GM12878 (cell line): Measurements from ENCODE around the gene PGM3.

ENCODE experiments used
- CEBPZ ChIP-seq: fragments of 150-350 bp; IDR thresholded peaks from 2 replicates; pipeline ENCODE4 v1.6.1; 2016; ENCODE audit warnings: low read depth, low read length
- EGR1 ChIP-seq, 2 experiments: IDR thresholded peaks; 1 replicate in 1 of 2; 2 replicates in 1 of 2; pipeline ENCODE4 v1.6.1; 2011 to 2012; ENCODE audit warnings: low read depth in 2 of 2, low read length in 2 of 2, borderline replicate concordance in 1 of 2, mild to moderate bottlenecking in 1 of 2, moderate library complexity in 1 of 2
- ETV6 ChIP-seq, 2 experiments: fragments of 450-650 bp in 1 of 2; IDR thresholded peaks in 1 of 2; conservative IDR thresholded peaks in 1 of 2; 2 replicates each; pipeline ENCODE4 v1.6.1; 2014; ENCODE audit warnings: antibody characterized with exemption in 1 of 2, borderline replicate concordance in 1 of 2, low read depth in 1 of 2, mild to moderate bottlenecking in 1 of 2, moderate library complexity in 1 of 2
- NFXL1 ChIP-seq: fragments of 450-650 bp; IDR thresholded peaks from 2 replicates; pipeline ENCODE4 v1.6.1; 2017; ENCODE audit warnings: antibody characterized with exemption, mild to moderate bottlenecking, borderline replicate concordance
- NFYB ChIP-seq: IDR thresholded peaks from 2 replicates; pipeline ENCODE4 v1.6.1; 2011; ENCODE audit warnings: low read depth, mild to moderate bottlenecking, low read length, improper control_type of control experiment, moderate library complexity; ENCODE audit not compliant: insufficient read depth
- POLR2A ChIP-seq: IDR thresholded peaks from 2 replicates; pipeline ENCODE4 v1.6.1; 2011; ENCODE audit warnings: low read depth, mild to moderate bottlenecking, low read length
- POLR2AphosphoS5 ChIP-seq: IDR thresholded peaks from 2 replicates; pipeline ENCODE4 v1.6.1; 2011; ENCODE audit warnings: mild to moderate bottlenecking, low read length, inconsistent platforms
- POU2F2 ChIP-seq: IDR thresholded peaks from 3 replicates; pipeline ENCODE4 v1.6.1; 2011; ENCODE audit warnings: low read depth, mild to moderate bottlenecking, low read length, borderline replicate concordance
- TAF1 ChIP-seq: IDR thresholded peaks from 2 replicates; pipeline ENCODE4 v1.6.1; 2011; ENCODE audit warnings: mild to moderate bottlenecking, low read depth, low read length, borderline replicate concordance
- TARDBP ChIP-seq: IDR thresholded peaks from 2 replicates; pipeline ENCODE4 v1.6.1; 2016; ENCODE audit warnings: borderline replicate concordance
- YBX1 ChIP-seq: fragments of 450-650 bp; IDR thresholded peaks from 2 replicates; pipeline ENCODE4 v1.6.1; 2016; ENCODE audit warnings: antibody characterized with exemption
- ZBTB4 ChIP-seq: fragments of 450-650 bp; formaldehyde crosslinking; IDR thresholded peaks from 2 replicates; pipeline ENCODE4 v1.4.0; 2022; ENCODE audit warnings: mild to moderate bottlenecking, moderate library complexity
- ZBTB40 ChIP-seq: fragments of 450-650 bp; IDR thresholded peaks from 2 replicates; pipeline ENCODE4 v1.6.1; 2016; ENCODE audit warnings: mild to moderate bottlenecking, moderate library complexity, borderline replicate concordance
- TF ChIP-seq, protein P1 (sequence below), 3 experiments: IDR thresholded peaks in 2 of 3; conservative IDR thresholded peaks in 1 of 3; 2 replicates each; pipeline ENCODE4 v1.5.1; 2011; ENCODE audit warnings: low read depth in 3 of 3, low read length in 3 of 3, mild to moderate bottlenecking in 3 of 3, control low read depth in 2 of 3, moderate library complexity in 2 of 3, inconsistent platforms in 1 of 3, mixed read lengths in 1 of 3; ENCODE audit not compliant: control insufficient read depth in 2 of 3, insufficient read depth in 1 of 3; ENCODE audit errors: extremely low read depth in 1 of 3

GRCh38 chr6:83125425-83125824 lies 67.6 kb downstream of the PGM3 start:
- TF ChIP-seq EGR1 (IDR thresholded peaks at IDR 0.05; ENCODE audit: borderline replicate concordance in 1 of 2, low read depth in 2 of 2, low read length in 2 of 2): no peak
- TF ChIP-seq, protein P1, sequence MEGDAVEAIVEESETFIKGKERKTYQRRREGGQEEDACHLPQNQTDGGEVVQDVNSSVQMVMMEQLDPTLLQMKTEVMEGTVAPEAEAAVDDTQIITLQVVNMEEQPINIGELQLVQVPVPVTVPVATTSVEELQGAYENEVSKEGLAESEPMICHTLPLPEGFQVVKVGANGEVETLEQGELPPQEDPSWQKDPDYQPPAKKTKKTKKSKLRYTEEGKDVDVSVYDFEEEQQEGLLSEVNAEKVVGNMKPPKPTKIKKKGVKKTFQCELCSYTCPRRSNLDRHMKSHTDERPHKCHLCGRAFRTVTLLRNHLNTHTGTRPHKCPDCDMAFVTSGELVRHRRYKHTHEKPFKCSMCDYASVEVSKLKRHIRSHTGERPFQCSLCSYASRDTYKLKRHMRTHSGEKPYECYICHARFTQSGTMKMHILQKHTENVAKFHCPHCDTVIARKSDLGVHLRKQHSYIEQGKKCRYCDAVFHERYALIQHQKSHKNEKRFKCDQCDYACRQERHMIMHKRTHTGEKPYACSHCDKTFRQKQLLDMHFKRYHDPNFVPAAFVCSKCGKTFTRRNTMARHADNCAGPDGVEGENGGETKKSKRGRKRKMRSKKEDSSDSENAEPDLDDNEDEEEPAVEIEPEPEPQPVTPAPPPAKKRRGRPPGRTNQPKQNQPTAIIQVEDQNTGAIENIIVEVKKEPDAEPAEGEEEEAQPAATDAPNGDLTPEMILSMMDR (IDR thresholded peaks at IDR 0.05 in 2 of 3, conservative IDR thresholded peaks at IDR 0.05 in 1 of 3; ENCODE audit: control insufficient read depth in 2 of 3, extremely low read depth in 1 of 3, insufficient read depth in 1 of 3, low read depth in 3 of 3, low read length in 3 of 3): no peak
- TF ChIP-seq TARDBP: no peak
- TF ChIP-seq ETV6 (conservative IDR thresholded peaks at IDR 0.05 in 1 of 2, IDR thresholded peaks at IDR 0.05 in 1 of 2; ENCODE audit: borderline replicate concordance in 1 of 2, low read depth in 1 of 2): no peak
- TF ChIP-seq TAF1: no peak
- TF ChIP-seq POLR2A: no peak
- TF ChIP-seq CEBPZ: no peak
- no peak for TF ChIP-seq POU2F2
- no peak for TF ChIP-seq YBX1
- no peak for TF ChIP-seq POLR2AphosphoS5
- no peak for TF ChIP-seq NFYB
- no peak for TF ChIP-seq NFXL1
- no peak for TF ChIP-seq ZBTB40
- no peak for TF ChIP-seq ZBTB4 (CRISPR knock-in tag)
